PC-9 (cell line): ENCODE results near the gene TWNK. TPM values are rescaled to one million over a fixed set of nuclear protein-coding genes. Genes with fewer than 3 reads are reported as not detected.

Experiments
- BruUV-seq: library from RNA; stranded (reverse); fragments of 400-500 nt; replicated peaks from 2 replicates; lab custom pipeline; 2021; lab: Mats Ljungman, UMichigan
- CTCF ChIA-PET: fragments of 300-600 bp; sonication (Branson Sonifier 250); formaldehyde crosslinking; loops from one replicate; lab custom pipeline; 2022; ENCODE audit warnings: antibody characterized with exemption; lab: Charles Lee
- POLR2A ChIA-PET: fragments of 300-600 bp; sonication (Branson Sonifier 250); formaldehyde crosslinking; loops from one replicate; lab custom pipeline; 2022; ENCODE audit warnings: antibody characterized with exemption; ENCODE audit not compliant: unreplicated experiment; lab: Charles Lee
- DNase-seq, 2 experiments: peaks; one replicate each; pipeline versions ENCODE4 v3.0.0 to v3.0.0-alpha.2; 2015 to 2022; ENCODE audit warnings: mixed read lengths in 1 of 2
- H2AFZ ChIP-seq: fragments of 200-600 bp; sonication (generic); 2 replicates; pipeline ENCODE4 v1.8.1; 2017; ENCODE audit warnings: antibody characterized with exemption
- H3F3A ChIP-seq: fragments of 200-600 bp; sonication (generic); 2 replicates; pipeline ENCODE4 v1.8.1; 2017; ENCODE audit warnings: antibody characterized with exemption, mild to moderate bottlenecking, low read depth; ENCODE audit not compliant: insufficient read depth
- H3K27ac ChIP-seq: fragments of 200-600 bp; sonication (generic); 2 replicates; pipeline ENCODE4 v1.6.1; 2016; ENCODE audit warnings: mixed run types
- H3K27me3 ChIP-seq: fragments of 200-600 bp; sonication (generic); 2 replicates; pipeline ENCODE4 v1.6.1; 2016; ENCODE audit warnings: low read depth, mixed run types; ENCODE audit not compliant: insufficient read depth
- H3K36me3 ChIP-seq: fragments of 200-600 bp; sonication (generic); 2 replicates; pipeline ENCODE4 v1.6.1; 2016; ENCODE audit warnings: low read depth, mixed run types
- H3K4me1 ChIP-seq: fragments of 200-600 bp; sonication (generic); replicated peaks from 2 replicates; pipeline ENCODE4 v1.6.1; 2016; ENCODE audit warnings: mixed run types; ENCODE audit not compliant: insufficient read depth
- H3K4me2 ChIP-seq: fragments of 200-600 bp; sonication (generic); 2 replicates; pipeline ENCODE4 v1.6.1; 2017; ENCODE audit warnings: mixed run types
- H3K4me3 ChIP-seq: fragments of 200-600 bp; sonication (generic); 2 replicates; pipeline ENCODE4 v1.6.1; 2016; ENCODE audit warnings: mixed run types
- H3K79me2 ChIP-seq: fragments of 200-600 bp; sonication (generic); 2 replicates; pipeline ENCODE4 v1.6.1; 2017; ENCODE audit warnings: low read depth, mixed run types
- H3K9me2 ChIP-seq: fragments of 200-600 bp; sonication (generic); 2 replicates; pipeline ENCODE4 v1.8.1; 2017; ENCODE audit warnings: mild to moderate bottlenecking; ENCODE audit not compliant: insufficient read depth
- H3K9me3 ChIP-seq: fragments of 200-600 bp; sonication (generic); 2 replicates; pipeline ENCODE4 v1.8.1; 2016; ENCODE audit warnings: low read depth; ENCODE audit not compliant: insufficient read depth
- H4K20me1 ChIP-seq: fragments of 200-600 bp; sonication (generic); 2 replicates; pipeline ENCODE4 v1.8.1; 2017; ENCODE audit not compliant: insufficient read depth
- EZH2 ChIP-seq: fragments of 200-600 bp; sonication (generic); IDR thresholded peaks from 2 replicates; pipeline ENCODE4 v1.8.0; 2017; ENCODE audit warnings: antibody characterized with exemption, low read depth
- intact Hi-C: fragments of 100-400 bp; cut with micrococcal nuclease; formaldehyde crosslinking; loops from one replicate; pipeline ENCODE4 v1.10.0; 2022; ENCODE audit not compliant: unreplicated experiment
- total RNA-seq: library from RNA; stranded (reverse); gene quantifications from 2 replicates; pipeline ENCODE4 v1.2.3, GENCODE V29; 2021
- TF ChIP-seq, protein P1 (sequence below): fragments of 200-600 bp; sonication (generic); conservative IDR thresholded peaks from 2 replicates; pipeline ENCODE4 v1.6.1; 2017; ENCODE audit warnings: mixed run types, antibody characterized with exemption, mild to moderate bottlenecking, moderate library complexity

TWNK gene
- total RNA-seq, 1 experiment from 2014 or later: 7.9 TPM

DNA sequence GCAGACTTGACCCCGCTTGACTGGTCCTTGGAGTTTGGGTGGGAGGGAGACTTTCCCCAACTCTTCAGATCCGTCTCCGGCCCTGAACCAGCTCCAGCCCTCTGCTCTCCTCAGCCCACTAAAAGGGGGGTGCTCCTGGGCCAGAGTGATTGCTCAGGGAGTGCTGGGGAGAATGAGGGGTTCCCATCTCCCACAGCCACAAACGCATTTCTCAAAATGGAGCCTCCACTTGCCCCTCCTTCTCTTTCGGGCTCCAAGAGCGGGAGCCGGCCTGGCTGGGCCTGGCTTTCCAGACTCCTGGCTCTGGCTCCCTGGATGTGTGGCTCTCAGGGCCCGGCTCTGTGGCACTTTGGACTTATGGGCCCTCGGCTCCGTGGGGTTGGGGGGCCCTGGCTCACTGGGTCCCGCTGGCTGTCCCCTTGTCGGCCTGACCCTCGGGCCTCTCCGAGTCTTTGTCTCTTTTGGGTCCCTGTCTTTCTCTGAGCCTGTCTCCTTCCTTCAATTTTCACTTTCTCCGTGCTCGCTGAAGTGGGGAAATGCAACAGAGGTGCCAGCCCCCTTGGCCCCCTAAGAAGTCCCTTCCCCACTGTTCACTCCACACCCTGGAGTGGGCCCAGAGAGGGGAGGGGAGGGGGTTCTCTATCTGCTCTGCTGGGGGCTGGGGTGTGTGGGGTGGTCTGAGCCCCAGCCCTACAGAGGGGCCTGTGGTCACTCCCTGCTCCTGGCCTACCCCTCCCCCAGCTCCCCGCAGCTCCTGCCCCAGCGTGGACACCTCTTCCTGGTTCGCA is 13.0 kb downstream of the TWNK start:
- TSS peak; percentile 20 for BruUV-seq

DNA sequence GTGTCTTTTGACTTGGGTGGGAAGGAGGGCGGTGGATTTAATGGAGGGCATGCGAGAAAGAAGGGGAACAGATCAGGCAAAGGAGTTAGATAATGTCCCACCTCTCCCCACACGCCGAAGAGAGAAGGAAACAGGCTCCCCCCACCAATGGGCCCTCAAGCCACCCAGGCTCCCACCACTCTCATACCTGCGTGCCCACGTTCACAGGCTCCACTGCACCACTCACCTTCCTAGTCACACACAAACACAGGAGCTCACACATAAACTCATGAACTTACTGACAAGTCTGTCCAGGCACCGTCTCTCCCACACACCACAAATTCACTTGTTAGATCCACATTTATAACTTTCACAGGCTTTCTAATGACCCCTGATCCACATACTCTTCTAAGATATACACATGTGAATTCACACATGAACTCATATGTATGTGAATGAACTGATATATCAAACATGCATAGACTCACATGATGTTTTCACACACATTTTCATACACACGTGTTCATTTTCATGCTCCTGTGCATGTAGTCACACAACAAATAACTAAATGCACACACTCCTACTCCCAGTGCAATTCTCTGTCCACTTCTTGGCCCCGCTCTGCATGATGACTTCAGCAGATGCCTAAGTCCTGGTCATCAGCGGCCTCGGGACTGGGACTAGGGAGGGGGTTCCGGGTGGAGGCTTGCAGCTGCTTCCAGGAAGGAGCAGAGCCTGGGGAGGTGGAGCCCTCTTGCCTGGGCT is 13.7 kb downstream of the TWNK start:
- ChIA-PET POLR2A (no interaction called here), CTCF (interaction anchor here (0.7 kb wide), 1 partner anchor 40 kb away, joined by 3 read pairs; no protein-coding TSS in a partner anchor)
- 0 out of 2 replicates have a peak, but pooled peaks cover 5% of the 10 kb centered on the region for H3K79me2 ChIP-seq
- no peak overlapping the region for H3K27ac ChIP-seq
- TF ChIP-seq, protein P1, sequence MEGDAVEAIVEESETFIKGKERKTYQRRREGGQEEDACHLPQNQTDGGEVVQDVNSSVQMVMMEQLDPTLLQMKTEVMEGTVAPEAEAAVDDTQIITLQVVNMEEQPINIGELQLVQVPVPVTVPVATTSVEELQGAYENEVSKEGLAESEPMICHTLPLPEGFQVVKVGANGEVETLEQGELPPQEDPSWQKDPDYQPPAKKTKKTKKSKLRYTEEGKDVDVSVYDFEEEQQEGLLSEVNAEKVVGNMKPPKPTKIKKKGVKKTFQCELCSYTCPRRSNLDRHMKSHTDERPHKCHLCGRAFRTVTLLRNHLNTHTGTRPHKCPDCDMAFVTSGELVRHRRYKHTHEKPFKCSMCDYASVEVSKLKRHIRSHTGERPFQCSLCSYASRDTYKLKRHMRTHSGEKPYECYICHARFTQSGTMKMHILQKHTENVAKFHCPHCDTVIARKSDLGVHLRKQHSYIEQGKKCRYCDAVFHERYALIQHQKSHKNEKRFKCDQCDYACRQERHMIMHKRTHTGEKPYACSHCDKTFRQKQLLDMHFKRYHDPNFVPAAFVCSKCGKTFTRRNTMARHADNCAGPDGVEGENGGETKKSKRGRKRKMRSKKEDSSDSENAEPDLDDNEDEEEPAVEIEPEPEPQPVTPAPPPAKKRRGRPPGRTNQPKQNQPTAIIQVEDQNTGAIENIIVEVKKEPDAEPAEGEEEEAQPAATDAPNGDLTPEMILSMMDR: no peak
- no peak for TF ChIP-seq EZH2
- H3K4me2 ChIP-seq: no peak overlapping the region
- no peak overlapping the region for H3K4me3 ChIP-seq
- no peaks in the 10 kb centered on the region; the same call in 1 of the 2 replicates for H4K20me1 ChIP-seq
- no peaks in the 10 kb centered on the region for H3K27me3 ChIP-seq
- H3K9me3 ChIP-seq: no peaks in the 10 kb centered on the region
- no TSS peak for BruUV-seq
- H3K4me1 ChIP-seq: peaks cover 11% of the 10 kb centered on the region
- no peak for DNase-seq
- no peak overlapping the region for H2AFZ ChIP-seq
- intact Hi-C loops: loop anchor here (1.0 kb wide), 1 partner anchor 12 kb away; no protein-coding TSS in a partner anchor
- peaks cover 5% of the 10 kb centered on the region; the same call in 1 of the 2 replicates for H3F3A ChIP-seq
- no peaks in the 10 kb centered on the region for H3K9me2 ChIP-seq
- H3K36me3 ChIP-seq: no peaks in the 10 kb centered on the region

More for the DNA sequence above, 13.0 kb downstream of the TWNK start:
- H3K4me2 ChIP-seq: peak overlapping the region; percentile 74
- no peaks in the 10 kb centered on the region; the same call in 1 of the 2 replicates for H4K20me1 ChIP-seq
- ChIA-PET POLR2A (no interaction called here), CTCF (no interaction called here)
- DNase-seq: no peak
- no peak overlapping the region for H2AFZ ChIP-seq
- H3K27ac ChIP-seq: no peak overlapping the region
- H3K9me3 ChIP-seq: no peaks in the 10 kb centered on the region
- 0 out of 2 replicates have a peak, but pooled peaks cover 5% of the 10 kb centered on the region for H3K79me2 ChIP-seq
- H3K4me3 ChIP-seq: peak overlapping the region; percentile 52; the same call in 1 of the 2 replicates
- H3F3A ChIP-seq: peaks cover 5% of the 10 kb centered on the region; the same call in 1 of the 2 replicates
- no peaks in the 10 kb centered on the region for H3K27me3 ChIP-seq
- H3K9me2 ChIP-seq: no peaks in the 10 kb centered on the region
- intact Hi-C loops: no loop called here
- peaks cover 11% of the 10 kb centered on the region for H3K4me1 ChIP-seq
- H3K36me3 ChIP-seq: no peaks in the 10 kb centered on the region
- TF ChIP-seq EZH2: no peak
- TF ChIP-seq, protein P1: no peak

DNA sequence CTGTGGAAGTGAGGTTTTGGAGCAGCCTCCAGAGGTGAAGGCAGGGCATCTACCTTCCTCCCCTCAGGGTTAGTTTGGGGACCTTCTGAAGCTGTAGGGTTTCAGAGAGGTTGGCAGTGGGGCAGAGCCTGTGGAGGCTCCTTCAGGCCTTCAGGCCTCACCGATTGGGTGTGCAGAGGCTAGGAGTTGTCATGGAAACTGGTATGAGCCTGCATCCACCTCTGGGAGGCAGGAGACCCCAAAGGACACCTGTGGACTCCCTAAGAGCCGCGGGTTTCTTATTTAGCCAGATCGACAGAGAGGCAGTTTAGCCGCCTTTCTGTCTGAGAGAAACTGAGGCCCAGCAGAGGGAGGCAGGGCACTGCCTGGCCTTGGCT is 14.3 kb downstream of the TWNK start:
- H3K27ac ChIP-seq: no peak overlapping the region

More for the DNA sequence above, 14.3 kb downstream of the TWNK start:
- no peak for DNase-seq
- Histone ChIP-seq H3K36me3 (no peaks in the 10 kb centered on the region), H3K4me2 (no peak overlapping the region), H3K4me1 (peaks cover 7% of the 10 kb centered on the region), H3K4me3 (no peak overlapping the region), H3K79me2 (0 out of 2 replicates have a peak, but pooled peaks cover 5% of the 10 kb centered on the region), H3K9me2 (no peaks in the 10 kb centered on the region), H4K20me1 (no peaks in the 10 kb centered on the region; the same call in 1 of the 2 replicates), H2AFZ (no peak overlapping the region), H3K27me3 (no peaks in the 10 kb centered on the region), H3K9me3 (no peaks in the 10 kb centered on the region), H3F3A (no peaks in the 10 kb centered on the region)
- POLR2A ChIA-PET: no interaction called here
- intact Hi-C loops: loop anchor here (1.0 kb wide), 1 partner anchor 12 kb away; no protein-coding TSS in a partner anchor
- BruUV-seq: no TSS peak
- CTCF ChIA-PET: interaction anchor here (0.7 kb wide), 1 partner anchor 40 kb away, joined by 3 read pairs; no protein-coding TSS in a partner anchor
- TF ChIP-seq EZH2: no peak
- TF ChIP-seq, protein P1: no peak
